ENCODE results near the gene BBS12.

GRCh38 chr4:122688529-122689140 is 43.9 kb upstream of the BBS12 start:
- no peak for TF ChIP-seq POLR2A (IDR thresholded peaks at IDR 0.05; ENCODE audit: low read length)
- TF ChIP-seq GATA1 (IDR thresholded peaks at IDR 0.05; ENCODE audit: low read depth, low read length), result no peak
